Choroid plexus epithelial cell (primary cell): ENCODE measurements around the gene MGLL.

Experiments
- DNase-seq: peaks from one replicate; pipeline ENCODE4 v3.0.0-alpha.2; 2010; ENCODE audit warnings: low read depth
- H3K4me3 ChIP-seq: 2 replicates; pipeline ENCODE4 v1.5.1; 2011; ENCODE audit warnings: low read depth, mild to moderate bottlenecking, control low read depth, low read length, moderate library complexity
- TF ChIP-seq, protein P1 (sequence below): conservative IDR thresholded peaks from 2 replicates; pipeline ENCODE4 v1.5.1; 2011; ENCODE audit warnings: low read depth, mild to moderate bottlenecking, control low read depth, inconsistent platforms, low read length, moderate library complexity

The MGLL gene

DNA sequence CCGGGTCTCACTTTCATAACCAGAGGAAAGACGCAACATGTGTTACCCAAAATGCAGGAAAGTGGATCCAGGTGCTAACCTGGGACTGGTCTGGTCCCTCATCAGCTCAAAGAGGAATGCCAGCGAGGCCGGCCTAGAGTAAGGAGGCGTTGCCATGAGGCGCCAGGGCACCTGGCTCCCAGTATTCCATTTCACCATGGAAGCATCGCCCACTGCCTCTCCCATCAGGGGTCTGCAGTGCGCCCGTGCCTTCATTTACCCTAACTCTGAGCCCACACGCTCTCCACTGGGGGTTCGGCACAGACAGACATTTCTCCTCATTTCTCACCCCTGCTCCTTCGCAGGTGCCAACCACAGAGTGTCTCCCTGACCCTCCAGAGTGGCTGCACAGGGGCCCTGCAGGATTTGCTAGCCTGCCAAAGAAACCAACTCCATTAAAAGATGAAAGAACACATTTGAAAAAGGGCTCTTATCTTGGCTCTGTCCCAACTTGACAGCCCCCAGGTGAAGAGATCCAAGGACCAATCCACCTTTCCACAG is 88.1 kb downstream of the MGLL start:
- TF ChIP-seq, protein P1, sequence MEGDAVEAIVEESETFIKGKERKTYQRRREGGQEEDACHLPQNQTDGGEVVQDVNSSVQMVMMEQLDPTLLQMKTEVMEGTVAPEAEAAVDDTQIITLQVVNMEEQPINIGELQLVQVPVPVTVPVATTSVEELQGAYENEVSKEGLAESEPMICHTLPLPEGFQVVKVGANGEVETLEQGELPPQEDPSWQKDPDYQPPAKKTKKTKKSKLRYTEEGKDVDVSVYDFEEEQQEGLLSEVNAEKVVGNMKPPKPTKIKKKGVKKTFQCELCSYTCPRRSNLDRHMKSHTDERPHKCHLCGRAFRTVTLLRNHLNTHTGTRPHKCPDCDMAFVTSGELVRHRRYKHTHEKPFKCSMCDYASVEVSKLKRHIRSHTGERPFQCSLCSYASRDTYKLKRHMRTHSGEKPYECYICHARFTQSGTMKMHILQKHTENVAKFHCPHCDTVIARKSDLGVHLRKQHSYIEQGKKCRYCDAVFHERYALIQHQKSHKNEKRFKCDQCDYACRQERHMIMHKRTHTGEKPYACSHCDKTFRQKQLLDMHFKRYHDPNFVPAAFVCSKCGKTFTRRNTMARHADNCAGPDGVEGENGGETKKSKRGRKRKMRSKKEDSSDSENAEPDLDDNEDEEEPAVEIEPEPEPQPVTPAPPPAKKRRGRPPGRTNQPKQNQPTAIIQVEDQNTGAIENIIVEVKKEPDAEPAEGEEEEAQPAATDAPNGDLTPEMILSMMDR = no peak
- no peak overlapping the region for H3K4me3 ChIP-seq
- no peak for DNase-seq

DNA sequence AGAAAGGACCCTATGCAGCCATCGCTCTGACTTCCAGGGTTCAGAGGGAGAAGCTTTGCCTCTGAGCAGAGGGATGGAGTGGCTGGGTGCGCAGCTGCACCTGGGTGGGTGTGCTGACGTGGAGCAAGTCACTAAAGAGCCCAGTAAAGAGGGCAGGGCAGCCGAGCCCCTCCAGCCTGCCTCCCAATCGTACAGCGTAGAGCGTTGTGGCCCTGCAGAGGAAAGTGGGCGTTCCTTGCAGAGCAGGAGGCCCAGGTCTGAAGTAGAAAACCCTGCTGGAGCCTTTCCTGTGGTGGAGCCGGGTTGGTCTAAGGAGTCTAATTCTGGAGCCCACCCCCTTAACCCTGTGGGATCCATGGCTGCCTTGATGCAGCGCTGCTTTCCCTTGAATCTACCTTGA is 88.5 kb downstream of the MGLL start:
- H3K4me3 ChIP-seq = no peak overlapping the region
- TF ChIP-seq, protein P1 = no peak
- DNase-seq = no peak

DNA sequence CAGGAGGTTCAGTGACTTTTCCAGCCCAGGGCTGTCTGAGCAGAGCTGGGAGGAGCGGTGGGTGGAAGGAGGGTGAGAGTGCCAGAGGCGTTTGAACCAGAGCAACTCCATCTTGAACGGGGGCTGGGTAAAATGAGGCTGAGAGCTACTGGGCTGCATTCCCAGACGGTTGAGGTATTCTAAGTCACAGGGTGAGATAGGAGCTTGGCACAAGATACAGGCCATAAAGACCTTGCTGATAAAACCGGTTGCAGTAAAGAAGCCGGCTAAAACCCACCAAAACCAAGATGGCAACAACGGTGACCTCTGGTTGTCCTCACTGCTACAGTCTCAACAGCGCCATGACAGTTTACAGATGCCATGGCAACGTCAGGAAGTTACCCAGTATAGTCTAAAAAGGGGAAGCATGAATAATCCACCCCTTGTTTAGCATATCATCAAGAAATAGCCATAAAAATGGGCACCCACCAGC is 89.4 kb downstream of the MGLL start:
- TF ChIP-seq, protein P1 = no peak
- DNase-seq = no peak

DNA sequence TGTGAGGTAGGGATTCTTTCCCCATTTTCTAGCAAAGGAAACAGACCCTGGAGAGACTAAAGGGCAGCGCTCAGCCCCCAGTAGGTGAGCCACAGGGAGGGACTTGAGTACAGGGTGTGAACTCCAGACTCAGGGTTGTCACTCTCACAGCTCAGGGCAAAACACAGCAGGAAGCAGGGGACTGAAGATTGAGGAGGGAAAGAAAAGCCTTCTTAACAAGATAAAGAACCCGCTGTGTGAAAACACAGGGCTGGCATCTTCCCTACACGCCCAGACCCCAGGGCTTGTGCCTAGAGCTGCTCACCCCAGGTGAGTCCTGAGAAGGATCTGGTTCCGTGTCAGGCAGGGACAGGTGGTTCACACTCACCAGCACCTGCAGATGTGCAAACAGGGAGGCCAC is 90.0 kb downstream of the MGLL start:
- DNase-seq = no peak
- TF ChIP-seq, protein P1 = no peak
- no peak overlapping the region for H3K4me3 ChIP-seq

More for the DNA sequence above, 89.4 kb downstream of the MGLL start:
- H3K4me3 ChIP-seq = no peak overlapping the region

DNA sequence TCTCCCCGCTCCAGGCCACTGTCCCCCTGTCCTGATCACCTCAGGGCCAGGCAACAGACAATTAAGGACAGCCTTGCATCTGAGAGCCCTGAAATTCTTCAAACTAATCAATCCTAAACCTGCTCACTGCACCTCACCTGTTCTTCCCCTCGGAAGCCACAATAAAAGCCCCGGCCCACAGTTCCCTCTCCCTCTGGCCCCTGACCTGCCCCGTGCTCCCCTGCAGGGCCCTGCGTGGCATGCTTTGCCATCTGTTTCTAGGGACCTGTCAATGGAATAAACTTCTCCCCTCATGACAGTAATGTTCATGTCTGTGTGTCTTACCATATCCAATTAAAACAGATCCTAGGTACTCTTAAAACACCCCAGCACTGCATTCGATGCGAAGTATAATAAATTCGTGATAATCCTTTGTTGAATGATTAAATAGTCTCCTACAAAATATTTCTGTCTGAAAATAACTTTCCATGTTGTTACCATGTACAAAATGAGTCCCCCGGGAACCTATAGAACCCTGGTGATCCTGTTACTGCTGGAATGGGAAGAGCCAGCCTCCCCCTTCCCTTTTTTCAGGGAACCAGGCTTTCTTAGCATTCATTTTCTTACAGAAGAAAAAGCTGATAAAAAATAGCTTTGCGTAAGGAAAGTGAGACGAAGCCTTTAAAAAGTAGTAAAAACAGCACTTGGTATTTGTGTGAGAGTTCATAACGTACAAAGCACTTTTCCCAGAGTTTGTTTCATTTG is 90.6 kb downstream of the MGLL start:
- no peak overlapping the region for H3K4me3 ChIP-seq
- TF ChIP-seq, protein P1 = no peak
- DNase-seq = no peak

DNA sequence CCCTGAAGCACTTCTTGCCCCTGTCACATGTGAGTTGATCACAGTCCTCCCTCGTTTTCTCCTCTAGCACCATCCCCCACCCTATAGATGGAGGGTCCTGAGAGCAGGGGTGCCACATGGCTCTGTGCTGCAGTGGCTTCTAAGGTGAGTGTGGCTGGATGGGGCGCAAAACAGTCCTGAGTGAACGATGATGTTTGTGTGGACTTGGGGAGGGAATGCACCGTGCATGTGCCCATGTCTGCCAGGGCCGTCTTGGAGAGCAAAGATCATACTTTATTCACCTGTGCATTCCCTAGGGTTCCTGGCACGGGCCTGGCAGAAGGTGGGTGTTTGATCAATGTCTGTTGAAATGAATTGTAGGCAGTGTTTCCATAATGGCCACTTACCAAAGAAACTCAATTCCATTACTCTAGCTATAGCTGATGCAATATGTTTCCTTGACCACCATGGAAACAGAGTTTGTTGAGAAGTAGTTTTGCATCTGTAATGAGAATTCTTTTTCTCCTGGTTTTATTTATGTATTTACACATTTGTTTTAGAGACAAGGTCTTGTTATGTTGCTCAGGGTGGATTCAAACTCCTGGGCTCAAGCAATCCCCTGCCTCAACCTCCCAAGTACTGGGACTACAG is 91.5 kb downstream of the MGLL start:
- DNase-seq = no peak
- TF ChIP-seq, protein P1 = no peak
- no peak overlapping the region for H3K4me3 ChIP-seq
